Temporal lobe (tissue), 1 donor: ENCODE results near the gene PIK3R5. TPM values are rescaled to one million over a fixed set of nuclear protein-coding genes. Genes with fewer than 3 reads are reported as not detected.

Experiments
- total RNA-seq: library from RNA; depleted of rRNA; stranded (reverse); fragments of >200 nt; gene quantifications from one replicate; pipeline ENCODE4 v1.2.3, GENCODE V29; 2014

The PIK3R5 gene
- total RNA-seq, 1 donor from 2014 or later, result 0.49 TPM

Other genes starting within 250 kb of the PIK3R5 start
- gene CCDC42, start 220.9 kb downstream of the PIK3R5 start, total RNA-seq, result not detected
- gene SPDYE4, start 207.2 kb downstream of the PIK3R5 start, total RNA-seq, result not detected
- not detected for gene MFSD6L, start 166.3 kb downstream of the PIK3R5 start, total RNA-seq
- gene PIK3R6, start 98.0 kb downstream of the PIK3R5 start, total RNA-seq, result 1.2 TPM
- gene NTN1, start 55.8 kb upstream of the PIK3R5 start, total RNA-seq, result 4.4 TPM